ENCODE results near the gene SERPINB10.

GRCh38 chr18:63981719-63982118 lies 74.0 kb downstream of the SERPINB10 start:
- TF ChIP-seq, protein P1, sequence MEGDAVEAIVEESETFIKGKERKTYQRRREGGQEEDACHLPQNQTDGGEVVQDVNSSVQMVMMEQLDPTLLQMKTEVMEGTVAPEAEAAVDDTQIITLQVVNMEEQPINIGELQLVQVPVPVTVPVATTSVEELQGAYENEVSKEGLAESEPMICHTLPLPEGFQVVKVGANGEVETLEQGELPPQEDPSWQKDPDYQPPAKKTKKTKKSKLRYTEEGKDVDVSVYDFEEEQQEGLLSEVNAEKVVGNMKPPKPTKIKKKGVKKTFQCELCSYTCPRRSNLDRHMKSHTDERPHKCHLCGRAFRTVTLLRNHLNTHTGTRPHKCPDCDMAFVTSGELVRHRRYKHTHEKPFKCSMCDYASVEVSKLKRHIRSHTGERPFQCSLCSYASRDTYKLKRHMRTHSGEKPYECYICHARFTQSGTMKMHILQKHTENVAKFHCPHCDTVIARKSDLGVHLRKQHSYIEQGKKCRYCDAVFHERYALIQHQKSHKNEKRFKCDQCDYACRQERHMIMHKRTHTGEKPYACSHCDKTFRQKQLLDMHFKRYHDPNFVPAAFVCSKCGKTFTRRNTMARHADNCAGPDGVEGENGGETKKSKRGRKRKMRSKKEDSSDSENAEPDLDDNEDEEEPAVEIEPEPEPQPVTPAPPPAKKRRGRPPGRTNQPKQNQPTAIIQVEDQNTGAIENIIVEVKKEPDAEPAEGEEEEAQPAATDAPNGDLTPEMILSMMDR (IDR thresholded peaks at IDR 0.05; ENCODE audit: low read length), result no peak
- no peak for TF ChIP-seq EZH2 (optimal IDR thresholded peaks at IDR 0.05; ENCODE audit: low read depth, low read length)
